ENCODE results near the gene C15orf62. TPM values are rescaled to one million over a fixed set of nuclear protein-coding genes. Genes with fewer than 3 reads are reported as not detected.

Gene C15orf62
- total RNA-seq, 1 donor from 2014 or later: 0.17 TPM

DNA sequence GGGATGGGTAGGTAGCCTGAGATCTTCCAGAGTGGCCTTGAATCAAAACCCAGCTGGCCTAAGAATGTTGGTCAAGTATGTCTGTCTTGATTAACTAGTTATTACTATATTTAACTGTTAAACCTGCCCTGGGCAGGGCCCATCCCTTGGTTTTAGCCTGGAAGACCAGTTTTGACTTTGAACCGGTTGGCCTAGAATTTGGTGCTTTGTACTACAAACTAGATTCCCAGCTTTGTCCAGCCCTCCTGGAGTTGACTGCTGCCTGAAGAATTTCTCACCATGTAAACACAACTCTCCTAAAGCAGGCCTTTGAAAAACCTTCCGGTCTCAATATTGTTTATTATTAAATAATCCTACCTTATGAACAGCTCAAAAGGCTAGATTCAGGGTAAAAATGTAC is 16.0 kb downstream of the C15orf62 start:
- H3K9me3 Mint-ChIP-seq (ENCODE audit: unreplicated experiment): peaks cover 2% of the 10 kb centered on the region
- TF ChIP-seq, protein P1, sequence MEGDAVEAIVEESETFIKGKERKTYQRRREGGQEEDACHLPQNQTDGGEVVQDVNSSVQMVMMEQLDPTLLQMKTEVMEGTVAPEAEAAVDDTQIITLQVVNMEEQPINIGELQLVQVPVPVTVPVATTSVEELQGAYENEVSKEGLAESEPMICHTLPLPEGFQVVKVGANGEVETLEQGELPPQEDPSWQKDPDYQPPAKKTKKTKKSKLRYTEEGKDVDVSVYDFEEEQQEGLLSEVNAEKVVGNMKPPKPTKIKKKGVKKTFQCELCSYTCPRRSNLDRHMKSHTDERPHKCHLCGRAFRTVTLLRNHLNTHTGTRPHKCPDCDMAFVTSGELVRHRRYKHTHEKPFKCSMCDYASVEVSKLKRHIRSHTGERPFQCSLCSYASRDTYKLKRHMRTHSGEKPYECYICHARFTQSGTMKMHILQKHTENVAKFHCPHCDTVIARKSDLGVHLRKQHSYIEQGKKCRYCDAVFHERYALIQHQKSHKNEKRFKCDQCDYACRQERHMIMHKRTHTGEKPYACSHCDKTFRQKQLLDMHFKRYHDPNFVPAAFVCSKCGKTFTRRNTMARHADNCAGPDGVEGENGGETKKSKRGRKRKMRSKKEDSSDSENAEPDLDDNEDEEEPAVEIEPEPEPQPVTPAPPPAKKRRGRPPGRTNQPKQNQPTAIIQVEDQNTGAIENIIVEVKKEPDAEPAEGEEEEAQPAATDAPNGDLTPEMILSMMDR (IDR thresholded peaks at IDR 0.05; ENCODE audit: partially characterized antibody, unreplicated experiment): no peak
- no peak overlapping the region for H3K4me3 Mint-ChIP-seq (ENCODE audit: unreplicated experiment)
- DNase-seq: no peak
- H3K27ac Mint-ChIP-seq (ENCODE audit: unreplicated experiment): no peak overlapping the region
- peaks cover 5% of the 10 kb centered on the region for H3K4me1 Mint-ChIP-seq (ENCODE audit: low read depth, unreplicated experiment)
- peaks cover 2% of the 10 kb centered on the region for H3K27me3 Mint-ChIP-seq (ENCODE audit: unreplicated experiment)
- H3K36me3 Mint-ChIP-seq (ENCODE audit: unreplicated experiment): no peaks in the 10 kb centered on the region

GRCh38 chr15:40787344-40787841 is 17.6 kb downstream of the C15orf62 start:
- Mint-ChIP-seq H3K27ac (ENCODE audit: unreplicated experiment) (no peak overlapping the region), H3K4me1 (ENCODE audit: low read depth, unreplicated experiment) (peaks cover 4% of the 10 kb centered on the region), H3K27me3 (ENCODE audit: unreplicated experiment) (peaks cover 2% of the 10 kb centered on the region), H3K4me3 (ENCODE audit: unreplicated experiment) (no peak overlapping the region), H3K36me3 (ENCODE audit: unreplicated experiment) (no peaks in the 10 kb centered on the region), H3K9me3 (ENCODE audit: unreplicated experiment) (peaks cover 2% of the 10 kb centered on the region)
- DNase-seq: no peak
- TF ChIP-seq, protein P1 (IDR thresholded peaks at IDR 0.05; ENCODE audit: partially characterized antibody, unreplicated experiment): no peak

DNA sequence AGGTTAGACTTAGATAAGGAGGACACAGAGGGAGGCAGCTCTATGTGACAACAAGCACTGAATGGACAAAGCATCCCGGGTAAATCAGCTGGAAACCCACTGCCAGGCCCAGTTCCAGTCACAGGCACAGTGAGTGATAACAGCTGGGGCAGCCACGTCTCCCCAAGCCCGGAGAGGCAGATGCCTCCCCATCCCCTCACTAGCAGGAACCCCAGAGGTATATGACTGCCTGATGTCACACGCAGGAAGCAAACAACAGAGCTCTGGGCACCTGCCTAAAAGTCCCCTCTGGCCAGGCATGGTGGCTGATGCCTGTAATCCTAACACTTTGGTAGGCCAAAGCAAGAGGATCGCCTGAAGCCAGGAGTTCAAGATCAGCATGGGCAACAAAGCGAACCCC is 18.2 kb downstream of the C15orf62 start:
- peaks cover 2% of the 10 kb centered on the region for H3K4me1 Mint-ChIP-seq (ENCODE audit: low read depth, unreplicated experiment)
- TF ChIP-seq, protein P1 (IDR thresholded peaks at IDR 0.05; ENCODE audit: partially characterized antibody, unreplicated experiment): no peak
- peaks cover 2% of the 10 kb centered on the region for H3K27me3 Mint-ChIP-seq (ENCODE audit: unreplicated experiment)
- H3K27ac Mint-ChIP-seq (ENCODE audit: unreplicated experiment): no peak overlapping the region
- DNase-seq: no peak
- no peak overlapping the region for H3K4me3 Mint-ChIP-seq (ENCODE audit: unreplicated experiment)
- no peaks in the 10 kb centered on the region for H3K36me3 Mint-ChIP-seq (ENCODE audit: unreplicated experiment)
- no peaks in the 10 kb centered on the region for H3K9me3 Mint-ChIP-seq (ENCODE audit: unreplicated experiment)

- Mint-ChIP-seq H3K9me3 (ENCODE audit: unreplicated experiment) (no peaks in the 10 kb centered on the region), H3K27ac (ENCODE audit: unreplicated experiment) (no peak overlapping the region), H3K4me3 (ENCODE audit: unreplicated experiment) (no peak overlapping the region), H3K36me3 (ENCODE audit: unreplicated experiment) (no peaks in the 10 kb centered on the region), H3K27me3 (ENCODE audit: unreplicated experiment) (peaks cover 2% of the 10 kb centered on the region), H3K4me1 (ENCODE audit: low read depth, unreplicated experiment) (peaks cover 2% of the 10 kb centered on the region)
- DNase-seq: no peak
- TF ChIP-seq, protein P1 (IDR thresholded peaks at IDR 0.05; ENCODE audit: partially characterized antibody, unreplicated experiment): no peak
These were observed 19.3 kb downstream of the C15orf62 start for GRCh38 chr15:40789119-40789518.

- Mint-ChIP-seq H3K4me3 (ENCODE audit: unreplicated experiment) (no peak overlapping the region), H3K4me1 (ENCODE audit: low read depth, unreplicated experiment) (peaks cover 2% of the 10 kb centered on the region), H3K27ac (ENCODE audit: unreplicated experiment) (no peak overlapping the region), H3K36me3 (ENCODE audit: unreplicated experiment) (no peaks in the 10 kb centered on the region), H3K9me3 (ENCODE audit: unreplicated experiment) (no peaks in the 10 kb centered on the region), H3K27me3 (ENCODE audit: unreplicated experiment) (peaks cover 2% of the 10 kb centered on the region)
- TF ChIP-seq, protein P1 (IDR thresholded peaks at IDR 0.05; ENCODE audit: partially characterized antibody, unreplicated experiment): no peak
- DNase-seq: no peak
These were observed 20.2 kb downstream of the C15orf62 start for GRCh38 chr15:40789999-40790398.
